ENCODE results near the gene ZFAND5.

ZFAND5 gene

GRCh38 chr9:72315510-72316311 is 49.3 kb downstream of the ZFAND5 start:
- DNase-seq: no peak

DNA sequence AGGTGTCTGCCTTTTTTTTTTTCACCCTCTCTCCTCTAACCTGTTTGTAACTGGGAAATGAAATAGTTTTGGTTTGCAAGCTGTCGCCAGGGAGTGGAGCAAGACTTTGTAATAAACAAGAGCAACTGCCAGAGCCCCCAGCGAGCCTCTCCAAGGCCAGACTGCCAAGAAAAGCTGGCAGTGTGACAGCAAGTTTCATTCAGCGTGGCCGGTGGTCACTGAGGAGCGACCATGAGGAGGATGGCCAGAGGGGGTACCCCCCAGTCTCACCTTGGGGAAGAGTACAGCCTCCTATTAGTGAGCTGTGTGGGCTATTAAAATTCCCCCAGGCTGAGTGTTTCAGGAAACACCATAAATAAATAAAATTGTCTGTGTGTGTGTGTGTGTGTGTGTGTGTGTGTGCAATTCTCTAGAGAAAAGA is 49.9 kb downstream of the ZFAND5 start:
- no peak for DNase-seq

DNA sequence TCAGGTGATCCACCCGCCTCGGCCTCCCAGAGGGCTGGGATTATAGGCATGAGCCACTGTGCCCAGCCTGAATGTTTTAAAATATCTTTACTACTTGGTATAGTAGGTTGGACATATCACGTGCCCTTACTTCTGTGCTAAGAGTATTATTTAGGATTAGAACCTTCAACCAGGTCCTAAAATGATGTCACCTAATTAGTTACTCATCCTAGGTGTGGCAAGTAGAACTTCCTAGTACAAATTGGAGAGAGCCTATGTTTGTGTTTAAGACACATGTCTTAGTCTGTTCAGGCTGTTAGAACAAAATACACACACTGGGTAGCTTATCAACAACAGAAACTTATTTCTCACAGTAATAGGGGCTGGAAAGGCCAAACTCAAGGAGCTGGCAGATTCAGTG is 51.5 kb downstream of the ZFAND5 start:
- DNase-seq: no peak

GRCh38 chr9:72312386-72312987 is 52.5 kb downstream of the ZFAND5 start:
- no peak for DNase-seq

DNA sequence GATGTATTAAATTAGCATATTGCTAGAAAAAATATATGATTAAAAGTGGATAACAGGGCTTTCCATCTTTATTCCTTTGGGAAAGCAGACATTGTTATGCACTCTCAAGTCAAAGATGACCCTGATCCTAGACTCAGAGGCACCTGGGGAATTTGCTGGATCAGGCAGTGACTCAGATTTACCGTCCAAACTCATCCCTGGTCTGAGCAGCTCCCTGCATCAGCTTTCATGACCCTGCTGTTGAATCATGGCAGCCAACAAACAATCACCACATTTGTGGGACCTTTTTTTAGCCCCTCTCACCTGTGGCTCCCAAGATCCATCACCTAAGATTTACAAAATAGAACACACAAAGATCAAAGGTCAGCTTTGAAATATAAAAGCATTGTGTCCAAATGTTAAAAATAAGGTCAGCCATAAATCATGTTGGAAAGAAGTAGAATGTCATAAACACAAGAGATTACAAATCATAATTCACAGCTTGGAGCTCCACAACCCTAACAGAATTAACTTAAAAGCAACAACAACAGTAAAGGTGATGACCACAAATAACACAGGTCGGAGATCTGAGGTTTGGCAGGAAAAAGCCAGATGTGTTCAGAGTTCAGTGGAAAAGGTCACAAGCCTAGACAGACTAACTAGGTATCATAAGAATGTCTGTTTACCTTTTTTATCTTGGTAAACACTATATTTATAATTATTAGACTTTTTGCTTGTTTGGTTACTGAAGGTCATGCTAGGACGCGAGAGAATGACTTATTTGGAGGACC is 55.5 kb downstream of the ZFAND5 start:
- no peak for DNase-seq

- DNase-seq: no peak
These were observed 58.2 kb downstream of the ZFAND5 start for GRCh38 chr9:72306761-72307160.

GRCh38 chr9:72305707-72306106 is 59.3 kb downstream of the ZFAND5 start:
- no peak for DNase-seq

GRCh38 chr9:72305102-72305546 is 59.9 kb downstream of the ZFAND5 start:
- DNase-seq: no peak

DNA sequence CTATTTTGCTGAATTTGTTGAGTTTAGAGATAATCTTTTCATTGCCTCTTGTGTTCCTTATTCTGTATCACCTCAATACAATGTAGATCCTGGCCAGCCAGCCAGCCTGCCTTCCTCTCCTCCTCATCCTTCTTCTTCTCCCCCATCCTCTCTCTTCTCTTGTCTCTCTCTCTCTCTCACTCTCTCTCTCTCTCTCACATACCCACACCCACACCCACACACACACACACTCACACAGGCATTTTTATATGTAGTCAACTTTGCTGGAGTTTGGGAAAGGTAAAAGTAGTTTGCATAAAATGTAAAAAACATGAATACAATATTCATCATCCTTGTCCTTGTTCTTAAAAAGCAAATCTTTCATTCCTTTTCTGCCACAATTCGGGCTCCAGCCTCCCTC is 60.5 kb downstream of the ZFAND5 start:
- no peak for DNase-seq

Measured in NCI-H2081 treated with DMSO at 0.1 percent for 48 hours (cell line).